ENCODE results near the gene CHKB. TPM values are rescaled to one million over a fixed set of nuclear protein-coding genes. Genes with fewer than 3 reads are reported as not detected.
A peak's percentile ranks its signal among the peaks of the same experiment; 100 is the strongest.

CHKB gene
- total RNA-seq, 1 donor from 2014 or later, result 37.8 TPM

DNA sequence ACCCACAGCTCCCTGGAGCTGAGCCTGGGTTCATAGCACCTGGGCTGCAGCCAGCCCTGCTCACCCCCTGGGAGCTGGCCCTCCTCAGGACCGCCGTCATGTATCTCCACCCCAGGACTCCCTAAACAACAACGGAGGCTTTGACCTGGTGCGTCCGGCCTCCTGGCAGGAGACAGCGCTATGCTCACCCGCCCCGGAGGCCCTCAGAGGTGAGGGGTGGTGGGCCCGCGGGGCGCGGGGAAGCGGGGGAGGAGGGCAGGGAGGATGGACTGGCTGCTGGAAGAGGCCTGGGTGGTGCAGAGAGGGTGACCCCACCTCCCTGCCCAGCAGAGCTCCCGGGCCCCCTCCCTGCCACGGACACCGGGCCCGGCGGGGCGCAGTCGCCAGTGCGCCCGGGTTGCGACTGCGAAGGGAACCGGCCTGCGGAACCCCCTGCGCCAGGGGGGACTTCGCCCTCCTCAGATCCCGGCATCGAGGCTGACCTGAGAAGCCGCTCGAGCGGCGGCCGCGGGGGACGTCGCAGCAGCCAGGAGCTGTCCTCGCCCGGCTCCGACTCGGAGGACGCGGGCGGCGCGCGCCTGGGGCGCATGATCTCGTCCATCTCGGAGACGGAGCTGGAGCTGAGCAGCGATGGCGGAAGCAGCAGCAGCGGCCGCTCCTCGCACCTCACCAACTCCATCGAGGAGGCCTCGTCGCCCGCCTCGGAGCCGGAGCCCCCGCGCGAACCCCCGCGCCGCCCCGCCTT lies 21.0 kb upstream of the CHKB start:
- intact Hi-C loops (cut with DNase I), result no loop called here
- ATAC-seq (no peak), DNase-seq (ENCODE audit: missing footprints) (no peak)

DNA sequence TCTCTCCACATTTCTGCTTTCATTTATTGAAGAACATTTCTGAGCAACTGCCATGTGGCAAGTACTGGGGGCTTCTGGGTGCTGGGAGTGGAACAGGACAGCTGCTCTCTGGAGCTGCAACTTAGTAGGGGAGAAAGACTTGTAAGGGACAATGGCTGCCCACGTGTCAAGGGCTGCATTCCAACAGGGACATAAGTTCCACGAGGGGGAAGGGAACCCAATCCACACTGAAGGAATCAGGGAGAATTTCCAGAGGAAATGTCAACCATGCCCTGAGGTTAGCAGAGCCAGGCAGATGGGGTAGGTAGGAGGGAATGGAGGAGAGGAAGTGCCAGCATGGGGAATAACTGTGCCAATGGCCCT lies 19.7 kb upstream of the CHKB start:
- intact Hi-C loops (cut with DNase I), result no loop called here
- ATAC-seq, result no peak
- DNase-seq (ENCODE audit: missing footprints), result no peak

DNA sequence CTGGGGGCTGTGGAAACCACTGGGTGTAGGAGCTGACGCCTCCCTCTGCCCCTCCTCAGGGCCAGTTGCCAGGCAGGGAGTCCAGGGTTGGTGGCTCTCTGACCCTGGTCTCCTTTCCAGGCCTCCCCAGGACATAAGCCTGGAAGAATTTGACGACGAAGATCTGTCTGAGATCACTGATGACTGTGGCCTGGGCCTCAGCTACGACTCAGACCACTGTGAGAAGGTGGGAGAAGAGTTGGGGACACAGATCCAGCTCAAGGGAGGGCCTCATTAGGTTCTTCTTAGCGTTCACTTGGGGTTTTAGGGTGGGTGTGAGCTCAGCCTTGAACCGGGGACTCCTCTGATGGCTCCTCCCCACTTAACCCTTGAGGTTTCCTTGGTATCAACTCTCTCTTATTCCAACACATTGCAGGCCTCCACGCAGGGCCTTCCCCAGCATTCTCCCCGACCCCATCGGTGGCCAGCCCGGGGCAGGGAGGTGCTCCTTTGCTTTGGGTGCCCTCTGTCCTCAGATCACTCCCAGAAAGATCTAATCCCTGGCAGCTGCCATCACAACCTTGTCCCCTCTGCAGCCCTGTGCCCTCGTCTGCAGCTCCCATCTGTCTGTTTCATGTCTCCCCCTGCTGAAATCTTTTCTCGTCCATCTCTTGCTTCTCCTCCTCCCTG lies 19.2 kb upstream of the CHKB start:
- intact Hi-C loops (cut with DNase I), result no loop called here
- DNase-seq (ENCODE audit: missing footprints), result no peak
- ATAC-seq, result no peak

DNA sequence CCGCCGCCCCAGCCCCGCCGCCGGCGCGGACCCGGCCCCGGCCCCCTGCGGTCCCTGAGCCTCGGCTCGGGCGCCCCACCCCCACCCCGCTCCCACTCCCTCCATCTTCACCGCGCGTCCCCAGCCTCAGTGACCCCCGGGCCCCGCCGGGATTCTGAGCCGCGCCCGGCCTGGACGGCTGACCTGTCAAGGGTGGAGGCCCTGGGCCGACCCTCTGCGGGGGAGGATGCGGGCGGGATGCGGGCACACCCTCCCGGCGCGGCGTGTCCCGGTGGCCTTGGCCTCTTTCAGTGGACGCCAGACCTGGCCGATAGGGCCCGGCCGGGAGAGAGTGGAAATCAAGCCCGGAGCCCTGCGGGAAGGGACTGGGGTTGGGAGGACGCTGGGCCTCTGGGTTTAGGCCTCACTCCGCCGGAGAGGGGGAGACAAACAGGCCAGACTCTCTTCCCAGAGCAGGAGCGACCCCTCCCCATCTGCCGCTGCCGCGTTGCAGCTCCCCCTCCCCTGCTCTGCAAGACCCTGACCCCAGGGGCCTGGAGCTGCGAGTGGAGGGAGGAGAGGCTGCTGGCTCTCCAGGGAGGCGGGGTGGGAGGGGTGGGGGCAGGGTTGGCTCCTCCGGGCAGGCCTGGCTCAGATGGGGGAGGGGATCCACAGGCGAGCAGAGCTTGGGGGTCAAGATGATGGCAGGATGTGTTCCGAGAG lies 18.5 kb upstream of the CHKB start:
- intact Hi-C loops (cut with DNase I), result no loop called here
- DNase-seq (ENCODE audit: missing footprints) (no peak), ATAC-seq (no peak)

DNA sequence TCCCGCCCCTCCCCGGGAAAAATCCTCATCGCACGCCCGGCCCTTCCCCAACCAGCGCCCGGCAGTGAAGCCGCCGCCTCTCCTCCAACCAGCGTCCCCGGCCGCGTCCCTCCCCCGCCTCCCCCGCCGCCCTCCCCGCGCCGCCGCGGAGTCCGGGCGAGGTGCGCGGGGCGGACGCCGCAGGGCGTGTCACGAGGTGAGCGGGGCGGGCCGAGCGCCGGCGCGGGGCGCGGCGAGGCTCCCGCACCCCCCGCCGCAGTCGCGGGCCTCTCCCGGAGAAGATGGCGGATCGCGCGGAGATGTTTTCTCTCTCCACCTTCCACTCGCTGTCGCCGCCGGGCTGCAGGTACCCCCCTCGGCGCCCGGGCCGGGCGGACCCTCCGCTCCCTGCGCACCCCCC lies 17.9 kb upstream of the CHKB start, which contains the start of gene MAPK8IP2:
Gene MAPK8IP2 (plus strand): TSS at position 256 of the 400 bp plus-strand sequence. CDS start 26 bp downstream, at position 282.
- ATAC-seq (no peak), DNase-seq (ENCODE audit: missing footprints) (no peak)
- intact Hi-C loops (cut with DNase I), result no loop called here

DNA sequence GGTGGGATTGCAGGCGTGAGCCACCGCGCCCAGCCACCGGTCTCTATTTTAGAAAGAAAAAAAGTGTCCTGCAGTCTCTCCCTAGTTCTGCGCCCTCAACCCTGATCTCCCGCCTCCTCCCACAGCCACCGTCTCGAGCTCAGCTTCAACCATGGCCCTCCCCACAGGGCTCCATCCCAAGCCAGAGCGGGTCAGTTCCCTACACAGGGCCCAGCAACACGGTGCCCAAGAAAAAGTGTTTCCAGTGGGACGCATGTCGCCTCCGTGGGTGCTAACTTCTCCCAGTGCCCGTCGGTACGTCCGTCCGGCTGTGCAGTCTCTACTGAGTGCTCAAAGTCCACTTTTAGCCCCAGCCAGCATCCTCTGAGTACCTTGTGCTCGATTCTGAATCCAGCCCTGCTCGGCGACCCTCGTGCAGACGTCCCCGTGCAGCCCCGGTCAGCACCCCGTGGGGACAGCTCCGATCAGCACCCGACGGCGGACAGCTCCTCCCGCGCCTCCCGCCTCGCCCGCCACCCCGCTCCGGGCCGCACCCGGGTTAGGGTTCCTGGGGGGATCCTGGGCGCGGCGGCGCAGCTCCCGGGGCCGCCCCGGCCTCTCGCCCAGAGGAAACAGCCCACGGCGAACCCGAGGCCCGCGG lies 17.3 kb upstream of the CHKB start:
- DNase-seq (ENCODE audit: missing footprints) (no peak), ATAC-seq (peak; percentile 71)
- intact Hi-C loops (cut with DNase I), result no loop called here

DNA sequence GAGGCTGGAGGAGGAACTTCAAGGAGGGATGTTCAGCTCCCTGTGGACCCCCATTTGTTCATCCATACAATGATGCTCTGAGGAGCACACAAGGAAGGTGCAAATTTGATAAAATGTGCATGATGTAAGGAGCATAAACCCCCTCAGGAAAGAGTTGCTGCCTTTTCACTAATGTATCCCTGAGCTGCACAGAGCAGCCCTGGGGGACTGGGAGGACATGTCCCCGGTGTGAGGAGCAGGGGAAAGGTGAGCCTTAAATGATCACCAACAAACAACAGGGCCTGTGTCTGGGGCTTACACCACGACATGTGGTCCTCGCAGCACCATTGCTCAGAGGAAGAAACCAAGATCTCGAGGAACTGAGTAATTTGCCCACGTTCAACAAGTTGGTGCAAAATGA lies 14.4 kb upstream of the CHKB start:
- intact Hi-C loops (cut with DNase I), result no loop called here
- ATAC-seq, result no peak
- DNase-seq (ENCODE audit: missing footprints), result no peak

DNA sequence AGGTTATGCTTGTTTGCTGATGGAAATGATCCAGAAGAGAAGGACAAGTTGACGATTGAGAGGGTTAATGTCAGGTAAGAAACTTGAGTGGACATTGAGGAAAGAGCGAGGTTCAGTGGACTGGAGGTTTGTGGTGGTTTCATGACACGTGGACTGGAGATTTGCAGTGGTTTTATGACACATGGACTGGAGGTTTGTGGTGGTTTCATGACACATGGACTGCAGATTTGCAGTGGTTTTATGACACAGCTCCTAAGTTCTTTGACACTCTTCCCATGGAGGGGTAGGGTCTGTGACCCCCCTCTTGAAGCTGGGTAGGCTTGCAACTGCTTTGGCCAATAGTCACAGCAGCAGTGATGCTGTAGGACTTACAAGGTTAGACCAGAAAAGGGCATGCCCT lies 12.5 kb upstream of the CHKB start:
- intact Hi-C loops (cut with DNase I), result no loop called here
- DNase-seq (ENCODE audit: missing footprints) (no peak), ATAC-seq (no peak)

DNA sequence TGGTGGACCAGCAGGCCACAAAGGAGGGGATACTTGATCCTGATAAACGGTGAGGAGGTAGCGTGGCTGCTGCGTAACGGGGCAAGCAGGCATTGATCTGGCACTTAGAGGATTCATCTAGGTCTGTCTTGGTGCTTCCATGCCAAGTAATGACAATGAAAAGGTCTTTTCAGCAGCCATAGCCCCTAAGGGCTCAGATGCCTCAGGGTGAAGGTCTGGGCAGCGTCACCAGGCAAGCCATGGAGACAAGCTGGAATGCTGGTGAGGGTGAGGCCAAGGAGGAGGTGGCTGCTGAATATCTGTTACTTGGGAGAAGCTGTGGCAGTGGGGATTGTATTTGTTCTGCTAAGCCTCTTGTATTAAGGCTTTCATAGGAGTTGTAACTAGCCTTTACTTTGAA lies 4.8 kb upstream of the CHKB start:
- no peak for DNase-seq (ENCODE audit: missing footprints)
- no peak for ATAC-seq
- intact Hi-C loops (cut with DNase I), result no loop called here

DNA sequence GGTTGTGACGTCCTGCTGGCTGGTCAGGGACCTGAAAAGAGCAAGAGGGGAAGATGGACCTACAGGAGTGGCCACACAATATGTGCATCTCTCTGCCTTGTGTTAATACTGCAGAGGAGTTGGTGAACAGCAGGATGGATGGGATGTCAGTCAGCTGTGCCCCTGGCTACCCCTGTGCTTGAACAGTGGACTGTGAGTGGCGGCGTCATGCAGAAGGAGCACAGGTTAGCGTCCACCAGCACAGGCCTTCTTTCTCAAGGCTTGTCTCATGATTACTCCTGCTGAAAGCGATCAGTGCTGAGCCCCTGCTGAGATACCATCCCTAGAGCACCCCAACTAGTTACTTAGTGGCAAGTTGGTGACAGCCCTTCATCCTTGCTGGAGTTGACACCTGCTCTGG lies 3.8 kb upstream of the CHKB start:
- ATAC-seq (no peak), DNase-seq (ENCODE audit: missing footprints) (no peak)
- intact Hi-C loops (cut with DNase I), result no loop called here

DNA sequence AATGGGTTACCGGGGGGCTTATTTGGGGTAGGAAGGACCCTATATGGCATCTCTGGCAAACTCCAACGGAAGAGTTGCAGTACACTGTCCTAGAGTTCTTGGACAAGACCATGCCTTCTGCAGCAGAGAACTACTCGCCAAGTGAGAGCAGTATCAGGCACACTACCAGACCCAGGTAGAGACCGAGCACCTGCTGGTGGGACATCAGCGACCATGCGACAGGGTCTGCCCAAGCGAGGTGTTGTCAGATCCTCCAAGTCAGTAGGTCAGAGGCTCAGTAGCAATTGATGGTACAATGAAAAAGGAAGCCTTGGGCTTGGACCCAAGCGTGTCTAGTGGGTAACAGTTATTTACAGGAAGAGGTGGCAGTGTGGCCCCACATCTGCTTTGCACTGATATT lies 3.1 kb upstream of the CHKB start:
- no peak for ATAC-seq
- no peak for DNase-seq (ENCODE audit: missing footprints)
- intact Hi-C loops (cut with DNase I), result no loop called here

DNA sequence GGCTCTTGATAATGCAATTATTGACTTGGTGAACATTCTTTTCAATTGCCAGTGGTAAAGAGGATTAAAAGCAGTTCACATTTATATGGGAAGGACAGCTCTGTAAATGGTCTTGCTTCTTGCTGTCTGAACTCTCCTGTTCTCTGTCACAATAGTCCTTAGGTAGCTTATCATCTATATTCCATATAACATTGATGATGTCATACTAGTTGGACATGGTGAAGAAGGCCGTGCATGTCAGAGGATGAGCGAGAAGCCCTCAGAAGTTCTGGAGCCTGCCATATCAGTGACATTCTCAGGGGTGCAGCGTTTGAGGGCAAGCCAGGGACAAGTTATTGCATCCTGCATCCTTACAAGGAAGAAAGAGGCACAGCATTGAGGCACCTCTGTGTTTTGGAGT lies 2.6 kb upstream of the CHKB start:
- DNase-seq (ENCODE audit: missing footprints), result no peak
- no peak for ATAC-seq
- intact Hi-C loops (cut with DNase I), result no loop called here

DNA sequence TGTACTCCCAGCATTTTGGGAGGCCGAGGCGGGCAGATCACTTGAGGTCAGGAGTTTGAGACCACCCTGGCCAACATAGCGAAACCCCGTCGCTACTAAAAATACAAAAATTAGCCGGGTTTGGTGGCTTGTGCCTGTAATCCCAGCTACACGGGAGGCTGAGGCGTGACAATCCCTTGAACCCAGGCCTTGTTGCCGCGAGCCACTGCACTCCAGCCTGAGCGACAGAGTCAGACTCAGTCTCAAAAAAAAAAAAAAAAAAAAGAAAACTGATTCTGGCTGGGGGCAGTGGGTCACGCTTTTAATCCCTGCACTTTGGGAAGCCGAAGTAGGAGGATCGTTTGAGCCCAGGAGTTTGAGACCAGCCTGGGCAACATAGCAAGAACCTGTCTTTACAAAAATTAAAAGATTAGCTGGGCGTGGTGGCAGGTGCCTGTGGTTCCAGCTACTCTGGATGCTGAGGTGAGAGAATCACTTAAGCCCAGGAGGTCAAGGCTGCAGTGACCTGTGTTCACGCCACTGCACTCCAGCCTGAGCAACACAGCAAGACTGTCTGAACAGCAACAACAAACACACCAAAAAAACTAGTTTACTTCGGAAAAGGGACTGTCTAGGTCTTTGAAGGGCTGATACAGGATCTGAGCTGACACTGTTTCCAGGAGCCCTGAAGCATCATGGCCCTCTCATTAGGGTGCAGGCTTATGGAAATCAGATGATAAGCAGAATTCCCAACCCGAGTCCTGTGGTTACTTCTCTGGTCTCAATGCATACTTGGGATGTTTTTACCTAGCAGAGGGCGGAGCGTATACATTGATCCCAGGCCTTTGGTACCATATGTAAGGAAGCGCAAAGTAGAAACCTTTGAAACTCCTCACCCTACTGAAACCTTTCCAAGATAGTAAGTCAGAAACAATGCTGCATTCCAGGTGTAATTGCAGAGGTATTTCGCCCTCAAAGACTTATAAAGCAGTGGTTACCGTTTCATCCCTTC lies 1.8 kb upstream of the CHKB start:
- intact Hi-C loops (cut with DNase I), result loop anchor here (5.0 kb wide), 1 partner anchor 77 kb away; the partner anchor contains the start of genes LMF2 and NCAPH2
- ATAC-seq (no peak), DNase-seq (ENCODE audit: missing footprints) (no peak)

DNA sequence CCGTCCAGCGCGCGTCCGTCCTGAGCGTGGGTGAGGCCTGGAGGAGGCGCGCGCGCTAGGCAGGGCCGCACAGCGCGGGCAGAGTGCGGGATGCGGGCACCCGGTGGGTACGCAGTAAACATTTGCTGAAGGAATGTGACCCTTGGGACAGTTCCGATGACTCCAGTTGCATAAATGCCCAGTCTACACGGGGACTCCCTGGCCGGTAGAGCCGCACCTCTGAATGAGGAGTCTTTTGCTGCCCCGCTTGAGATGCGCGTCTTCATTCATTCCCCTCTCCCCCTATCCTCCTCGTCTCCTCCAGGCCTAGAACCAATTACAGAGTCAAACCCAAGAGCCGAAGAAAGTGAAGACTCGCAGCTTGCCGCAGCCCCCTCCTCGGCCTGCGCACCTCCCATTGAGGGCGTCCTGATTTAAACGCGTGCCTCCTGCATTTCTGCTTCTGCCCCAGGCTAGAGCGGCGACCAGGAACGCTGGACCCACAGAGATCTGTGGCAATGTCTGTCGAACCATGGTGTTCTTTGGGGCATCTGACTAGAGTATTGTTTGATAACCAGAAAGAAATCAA lies 729 bp upstream of the CHKB start:
- ATAC-seq, result peak; percentile 16
- intact Hi-C loops (cut with DNase I), result loop anchor here (5.0 kb wide), 1 partner anchor 76 kb away; the partner anchor contains the start of genes LMF2 and NCAPH2
- DNase-seq (ENCODE audit: missing footprints), result no peak

DNA sequence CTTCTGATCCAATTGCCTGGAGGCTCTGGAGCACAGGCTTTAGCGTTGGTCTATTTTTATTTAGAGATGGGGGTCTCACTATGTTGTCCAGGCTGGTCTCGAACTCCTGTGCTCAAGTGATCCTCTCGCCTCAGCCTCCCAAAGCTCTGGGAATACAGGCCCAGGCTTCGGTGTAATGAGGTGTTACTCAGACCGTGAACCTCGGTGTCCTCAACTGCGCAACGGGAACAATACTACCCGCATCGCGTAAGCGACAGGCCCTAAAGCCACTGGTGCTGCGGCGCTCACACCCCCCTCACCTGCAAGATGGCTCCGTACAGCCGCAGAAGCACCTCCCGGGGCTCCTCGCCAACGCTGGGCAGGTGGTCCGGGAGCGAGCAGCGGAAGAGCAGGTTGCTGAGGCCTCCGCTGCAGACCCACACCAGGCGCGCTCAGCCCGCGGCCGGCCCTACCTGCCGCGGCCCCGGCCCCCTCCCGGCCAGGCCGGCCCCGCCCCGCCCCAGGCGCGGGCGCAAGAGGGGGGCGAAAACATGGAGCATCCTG lies 628 bp downstream of the CHKB start:
- peak; percentile 78 for DNase-seq (ENCODE audit: missing footprints)
- intact Hi-C loops (cut with DNase I), result loop anchor here (5.0 kb wide), 1 partner anchor 75 kb away; the partner anchor contains the start of genes LMF2 and NCAPH2
- ATAC-seq, result no peak

DNA sequence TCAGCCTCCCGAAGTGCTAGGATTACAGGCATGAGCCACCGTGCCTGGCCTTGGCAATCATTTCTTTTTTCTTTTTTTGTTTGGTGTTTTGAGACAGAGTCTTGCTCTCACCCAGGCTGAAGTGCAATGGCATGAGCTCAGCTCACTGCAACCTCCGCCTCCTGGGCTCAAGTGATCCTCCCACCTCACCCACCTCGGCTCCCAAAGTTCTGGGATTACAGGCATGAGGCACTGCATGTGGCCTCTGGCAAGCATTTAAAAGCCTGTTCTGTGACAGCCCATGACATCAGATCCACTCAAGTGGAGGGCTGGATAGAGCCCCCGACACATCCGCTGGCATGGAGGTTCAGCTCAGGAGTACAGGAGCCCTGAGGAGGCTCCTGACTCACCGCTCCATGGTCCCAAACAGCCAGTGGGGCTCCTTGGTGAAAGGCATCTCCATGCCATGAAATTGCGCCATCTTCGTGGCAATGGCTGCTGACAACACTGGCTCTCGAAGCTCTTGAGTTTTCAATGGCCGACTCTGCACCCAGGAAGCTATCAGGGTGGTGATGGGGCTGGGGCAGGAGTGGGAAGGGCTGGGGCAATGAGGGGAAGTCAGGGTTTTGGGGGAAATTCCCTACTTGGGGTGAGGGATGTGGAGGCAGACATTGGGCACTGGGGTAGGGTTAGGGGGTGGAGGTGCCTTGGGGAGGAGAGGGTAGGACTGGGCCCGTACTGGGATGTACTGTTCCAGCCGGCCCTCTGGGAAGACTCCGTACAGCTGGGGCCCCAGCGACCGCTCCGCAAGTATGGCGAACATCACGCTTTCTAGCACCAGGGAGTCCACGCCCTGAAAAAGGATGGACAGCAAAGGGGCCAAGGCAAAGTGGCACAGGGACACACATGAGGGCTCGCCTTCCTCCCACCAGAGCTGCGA lies 1.4 kb downstream of the CHKB start:
- no peak for DNase-seq (ENCODE audit: missing footprints)
- intact Hi-C loops (cut with DNase I), result loop anchor here (5.0 kb wide), 1 partner anchor 74 kb away; the partner anchor contains the start of genes LMF2 and NCAPH2
- no peak for ATAC-seq

Measured in Right ventricle myocardium inferior (tissue), 1 donor.